ENCODE data around the gene ELF5.

The ELF5 gene

GRCh38 chr11:34510673-34511072, 2.9 kb downstream of the ELF5 start:
- no peak for DNase-seq (ENCODE audit: insufficient read length, low spot score)
- TF ChIP-seq SPI1 (IDR thresholded peaks at IDR 0.05; ENCODE audit: low read depth, low read length), result no peak
- no peak for TF ChIP-seq POLR2AphosphoS5 (IDR thresholded peaks at IDR 0.05; ENCODE audit: low read depth, low read length)
- no peak for TF ChIP-seq PAX5 (IDR thresholded peaks at IDR 0.05; ENCODE audit: insufficient read depth, low read length, severe bottlenecking)
- TF ChIP-seq POLR2A (IDR thresholded peaks at IDR 0.05; ENCODE audit: low read depth, low read length), result no peak
- no peak for FAIRE-seq

GRCh38 chr11:34510218-34510617, 3.4 kb downstream of the ELF5 start:
- no peak for DNase-seq (ENCODE audit: insufficient read length, low spot score)
- no peak for FAIRE-seq
- TF ChIP-seq POLR2A (IDR thresholded peaks at IDR 0.05; ENCODE audit: low read depth, low read length) (no peak), PAX5 (IDR thresholded peaks at IDR 0.05; ENCODE audit: insufficient read depth, low read length, severe bottlenecking) (no peak), POU2F2 (IDR thresholded peaks at IDR 0.05; ENCODE audit: low read depth, low read length) (no peak), POLR2AphosphoS5 (IDR thresholded peaks at IDR 0.05; ENCODE audit: low read depth, low read length) (no peak), TAF1 (IDR thresholded peaks at IDR 0.05; ENCODE audit: low read depth, low read length) (no peak), SPI1 (IDR thresholded peaks at IDR 0.05; ENCODE audit: low read depth, low read length) (no peak)

- TF ChIP-seq TAF1 (IDR thresholded peaks at IDR 0.05; ENCODE audit: low read depth, low read length) (no peak), POLR2AphosphoS5 (IDR thresholded peaks at IDR 0.05; ENCODE audit: low read depth, low read length) (no peak), SPI1 (IDR thresholded peaks at IDR 0.05; ENCODE audit: low read depth, low read length) (peak; percentile 27; the same call in 1 of the 2 replicates), POU2F2 (IDR thresholded peaks at IDR 0.05; ENCODE audit: low read depth, low read length) (no peak), PAX5 (IDR thresholded peaks at IDR 0.05; ENCODE audit: insufficient read depth, low read length, severe bottlenecking) (no peak), POLR2A (IDR thresholded peaks at IDR 0.05; ENCODE audit: low read depth, low read length) (no peak)
- FAIRE-seq (no peak), DNase-seq (ENCODE audit: insufficient read length, low spot score) (no peak)
Measured at GRCh38 chr11:34509336-34509876, 4.2 kb downstream of the ELF5 start.

- no peak for TF ChIP-seq POU2F2 (IDR thresholded peaks at IDR 0.05; ENCODE audit: low read depth, low read length)
- no peak for TF ChIP-seq PAX5 (IDR thresholded peaks at IDR 0.05; ENCODE audit: insufficient read depth, low read length, severe bottlenecking)
- no peak for TF ChIP-seq SPI1 (IDR thresholded peaks at IDR 0.05; ENCODE audit: low read depth, low read length)
- no peak for TF ChIP-seq POLR2A (IDR thresholded peaks at IDR 0.05; ENCODE audit: low read depth, low read length)
- no peak for TF ChIP-seq POLR2AphosphoS5 (IDR thresholded peaks at IDR 0.05; ENCODE audit: low read depth, low read length)
- no peak for TF ChIP-seq TAF1 (IDR thresholded peaks at IDR 0.05; ENCODE audit: low read depth, low read length)
- DNase-seq (ENCODE audit: insufficient read length, low spot score) (no peak), FAIRE-seq (no peak)
Measured at GRCh38 chr11:34508524-34508923, 5.1 kb downstream of the ELF5 start.

GRCh38 chr11:34507610-34508009, 6.0 kb downstream of the ELF5 start:
- FAIRE-seq (no peak), DNase-seq (ENCODE audit: insufficient read length, low spot score) (no peak)
- TF ChIP-seq SPI1 (IDR thresholded peaks at IDR 0.05; ENCODE audit: low read depth, low read length) (no peak), POLR2A (IDR thresholded peaks at IDR 0.05; ENCODE audit: low read depth, low read length) (no peak), PAX5 (IDR thresholded peaks at IDR 0.05; ENCODE audit: insufficient read depth, low read length, severe bottlenecking) (no peak), POU2F2 (IDR thresholded peaks at IDR 0.05; ENCODE audit: low read depth, low read length) (no peak), POLR2AphosphoS5 (IDR thresholded peaks at IDR 0.05; ENCODE audit: low read depth, low read length) (no peak), TAF1 (IDR thresholded peaks at IDR 0.05; ENCODE audit: low read depth, low read length) (no peak)

GRCh38 chr11:34507156-34507555, 6.4 kb downstream of the ELF5 start:
- DNase-seq (ENCODE audit: insufficient read length, low spot score) (no peak), FAIRE-seq (no peak)
- TF ChIP-seq TAF1 (IDR thresholded peaks at IDR 0.05; ENCODE audit: low read depth, low read length) (no peak), PAX5 (IDR thresholded peaks at IDR 0.05; ENCODE audit: insufficient read depth, low read length, severe bottlenecking) (no peak), POLR2AphosphoS5 (IDR thresholded peaks at IDR 0.05; ENCODE audit: low read depth, low read length) (no peak), SPI1 (IDR thresholded peaks at IDR 0.05; ENCODE audit: low read depth, low read length) (no peak), POLR2A (IDR thresholded peaks at IDR 0.05; ENCODE audit: low read depth, low read length) (no peak), POU2F2 (IDR thresholded peaks at IDR 0.05; ENCODE audit: low read depth, low read length) (no peak)

GRCh38 chr11:34505874-34506273, 7.7 kb downstream of the ELF5 start:
- FAIRE-seq, result no peak
- no peak for TF ChIP-seq PAX5 (IDR thresholded peaks at IDR 0.05; ENCODE audit: insufficient read depth, low read length, severe bottlenecking)
- TF ChIP-seq TAF1 (IDR thresholded peaks at IDR 0.05; ENCODE audit: low read depth, low read length), result no peak
- TF ChIP-seq POLR2A (IDR thresholded peaks at IDR 0.05; ENCODE audit: low read depth, low read length), result no peak
- no peak for TF ChIP-seq POU2F2 (IDR thresholded peaks at IDR 0.05; ENCODE audit: low read depth, low read length)
- TF ChIP-seq POLR2AphosphoS5 (IDR thresholded peaks at IDR 0.05; ENCODE audit: low read depth, low read length), result no peak
- no peak for TF ChIP-seq SPI1 (IDR thresholded peaks at IDR 0.05; ENCODE audit: low read depth, low read length)
- no peak for DNase-seq (ENCODE audit: insufficient read length, low spot score)

GRCh38 chr11:34502949-34503348, 10.6 kb downstream of the ELF5 start:
- TF ChIP-seq TAF1 (IDR thresholded peaks at IDR 0.05; ENCODE audit: low read depth, low read length) (no peak), SPI1 (IDR thresholded peaks at IDR 0.05; ENCODE audit: low read depth, low read length) (no peak), PAX5 (IDR thresholded peaks at IDR 0.05; ENCODE audit: insufficient read depth, low read length, severe bottlenecking) (no peak), POLR2A (IDR thresholded peaks at IDR 0.05; ENCODE audit: low read depth, low read length) (no peak), POLR2AphosphoS5 (IDR thresholded peaks at IDR 0.05; ENCODE audit: low read depth, low read length) (no peak), POU2F2 (IDR thresholded peaks at IDR 0.05; ENCODE audit: low read depth, low read length) (no peak)
- FAIRE-seq (no peak), DNase-seq (ENCODE audit: insufficient read length, low spot score) (no peak)

- FAIRE-seq (no peak), DNase-seq (ENCODE audit: insufficient read length, low spot score) (no peak)
- no peak for TF ChIP-seq POU2F2 (IDR thresholded peaks at IDR 0.05; ENCODE audit: low read depth, low read length)
- TF ChIP-seq SPI1 (IDR thresholded peaks at IDR 0.05; ENCODE audit: low read depth, low read length), result no peak
- TF ChIP-seq POLR2AphosphoS5 (IDR thresholded peaks at IDR 0.05; ENCODE audit: low read depth, low read length), result no peak
- no peak for TF ChIP-seq POLR2A (IDR thresholded peaks at IDR 0.05; ENCODE audit: low read depth, low read length)
- TF ChIP-seq PAX5 (IDR thresholded peaks at IDR 0.05; ENCODE audit: insufficient read depth, low read length, severe bottlenecking), result no peak
- TF ChIP-seq TAF1 (IDR thresholded peaks at IDR 0.05; ENCODE audit: low read depth, low read length), result no peak
Measured at GRCh38 chr11:34501949-34502348, 11.6 kb downstream of the ELF5 start.

GRCh38 chr11:34501500-34501899, 12.1 kb downstream of the ELF5 start:
- no peak for TF ChIP-seq SPI1 (IDR thresholded peaks at IDR 0.05; ENCODE audit: low read depth, low read length)
- TF ChIP-seq TAF1 (IDR thresholded peaks at IDR 0.05; ENCODE audit: low read depth, low read length), result no peak
- TF ChIP-seq POLR2AphosphoS5 (IDR thresholded peaks at IDR 0.05; ENCODE audit: low read depth, low read length), result no peak
- FAIRE-seq (no peak), DNase-seq (ENCODE audit: insufficient read length, low spot score) (no peak)

Measured in GM12891 (cell line).